Measurements from ENCODE around the gene MESD. TPM values are rescaled to one million over a fixed set of nuclear protein-coding genes. Genes with fewer than 3 reads are reported as not detected.

MESD gene
- total RNA-seq, 3 donors from 2014 or later (not counting 1 experiment from before 2014, with no cell fraction given) = 14.7 to 26.0 (median 24.5) TPM

DNA sequence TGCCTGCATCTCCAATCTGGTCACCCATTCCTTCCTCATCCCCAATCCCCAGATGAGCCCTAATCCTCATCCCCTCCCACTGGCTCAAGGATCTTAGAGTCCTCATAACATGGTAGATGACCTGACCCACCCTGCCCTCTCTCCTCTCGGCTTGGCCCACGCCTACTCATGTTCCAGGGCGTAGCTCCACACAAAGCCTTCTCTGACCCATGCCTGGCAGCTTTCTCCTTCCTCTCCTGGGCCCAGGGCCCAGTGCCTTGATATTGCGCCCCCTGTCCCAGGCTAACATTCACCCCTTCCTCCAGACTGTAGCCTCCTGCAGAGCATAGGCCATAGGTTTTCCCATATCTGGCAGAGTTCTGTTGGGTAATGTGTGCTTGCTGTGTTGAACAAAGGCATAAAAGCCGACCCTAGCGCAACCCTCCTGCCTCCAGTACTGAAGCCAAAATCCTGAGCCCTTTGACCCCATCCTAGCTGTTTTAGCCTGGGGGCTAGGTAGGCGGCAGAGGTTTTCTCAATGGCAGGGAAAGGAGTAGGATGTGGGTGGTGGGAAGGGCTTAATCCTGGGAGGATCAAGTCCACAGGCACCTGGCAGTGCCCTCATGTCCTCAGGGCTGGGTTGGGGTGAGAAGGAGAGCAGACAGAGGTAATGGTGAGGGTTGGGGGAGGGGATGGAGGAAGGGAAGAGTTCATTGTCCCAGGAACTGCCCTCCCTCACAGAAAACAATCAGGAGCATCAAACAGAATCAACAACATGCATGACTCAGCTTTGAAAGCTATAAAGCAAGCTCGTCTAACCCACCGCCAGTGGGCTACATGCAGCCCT is 35.5 kb downstream of the MESD start:
- WGBS (ENCODE audit: insufficient coverage) = 99% methylated on average over 9 of the region's 9 CpGs
- Mint-ChIP-seq H3K4me1 (peaks cover 12 to 29% of the 10 kb centered on the region in 2 donors), H3K27me3 (ENCODE audit: low read depth in 2 of 2) (no peaks in the 10 kb centered on the region), H3K9me3 (no peaks in the 10 kb centered on the region), H3K27ac (no peak overlapping the region), H3K36me3 (no peaks in the 10 kb centered on the region), H3K4me3 (no peak overlapping the region)
- intact Hi-C loops (cut with micrococcal nuclease) = no loop called here
- ATAC-seq = no peak
- no peak overlapping the region for H3K27ac ChIP-seq (ENCODE audit: low read length)
- TF ChIP-seq, protein P1, sequence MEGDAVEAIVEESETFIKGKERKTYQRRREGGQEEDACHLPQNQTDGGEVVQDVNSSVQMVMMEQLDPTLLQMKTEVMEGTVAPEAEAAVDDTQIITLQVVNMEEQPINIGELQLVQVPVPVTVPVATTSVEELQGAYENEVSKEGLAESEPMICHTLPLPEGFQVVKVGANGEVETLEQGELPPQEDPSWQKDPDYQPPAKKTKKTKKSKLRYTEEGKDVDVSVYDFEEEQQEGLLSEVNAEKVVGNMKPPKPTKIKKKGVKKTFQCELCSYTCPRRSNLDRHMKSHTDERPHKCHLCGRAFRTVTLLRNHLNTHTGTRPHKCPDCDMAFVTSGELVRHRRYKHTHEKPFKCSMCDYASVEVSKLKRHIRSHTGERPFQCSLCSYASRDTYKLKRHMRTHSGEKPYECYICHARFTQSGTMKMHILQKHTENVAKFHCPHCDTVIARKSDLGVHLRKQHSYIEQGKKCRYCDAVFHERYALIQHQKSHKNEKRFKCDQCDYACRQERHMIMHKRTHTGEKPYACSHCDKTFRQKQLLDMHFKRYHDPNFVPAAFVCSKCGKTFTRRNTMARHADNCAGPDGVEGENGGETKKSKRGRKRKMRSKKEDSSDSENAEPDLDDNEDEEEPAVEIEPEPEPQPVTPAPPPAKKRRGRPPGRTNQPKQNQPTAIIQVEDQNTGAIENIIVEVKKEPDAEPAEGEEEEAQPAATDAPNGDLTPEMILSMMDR (IDR thresholded peaks at IDR 0.05) = no peak
- H3K4me1 ChIP-seq (ENCODE audit: control insufficient read depth, insufficient read depth, low read length) = no peaks in the 10 kb centered on the region
- no peaks in the 10 kb centered on the region for H3K27me3 ChIP-seq (ENCODE audit: control insufficient read depth, insufficient read depth, low read length)
- no peak overlapping the region for H3K4me3 ChIP-seq (ENCODE audit: low read length)
- peaks cover 31% of the 10 kb centered on the region for H3K36me3 ChIP-seq (ENCODE audit: control insufficient read depth, insufficient read depth, low read length)
- no peak for DNase-seq
- no peaks in the 10 kb centered on the region for H3K9me3 ChIP-seq (ENCODE audit: control insufficient read depth, insufficient read depth, low read length)

DNA sequence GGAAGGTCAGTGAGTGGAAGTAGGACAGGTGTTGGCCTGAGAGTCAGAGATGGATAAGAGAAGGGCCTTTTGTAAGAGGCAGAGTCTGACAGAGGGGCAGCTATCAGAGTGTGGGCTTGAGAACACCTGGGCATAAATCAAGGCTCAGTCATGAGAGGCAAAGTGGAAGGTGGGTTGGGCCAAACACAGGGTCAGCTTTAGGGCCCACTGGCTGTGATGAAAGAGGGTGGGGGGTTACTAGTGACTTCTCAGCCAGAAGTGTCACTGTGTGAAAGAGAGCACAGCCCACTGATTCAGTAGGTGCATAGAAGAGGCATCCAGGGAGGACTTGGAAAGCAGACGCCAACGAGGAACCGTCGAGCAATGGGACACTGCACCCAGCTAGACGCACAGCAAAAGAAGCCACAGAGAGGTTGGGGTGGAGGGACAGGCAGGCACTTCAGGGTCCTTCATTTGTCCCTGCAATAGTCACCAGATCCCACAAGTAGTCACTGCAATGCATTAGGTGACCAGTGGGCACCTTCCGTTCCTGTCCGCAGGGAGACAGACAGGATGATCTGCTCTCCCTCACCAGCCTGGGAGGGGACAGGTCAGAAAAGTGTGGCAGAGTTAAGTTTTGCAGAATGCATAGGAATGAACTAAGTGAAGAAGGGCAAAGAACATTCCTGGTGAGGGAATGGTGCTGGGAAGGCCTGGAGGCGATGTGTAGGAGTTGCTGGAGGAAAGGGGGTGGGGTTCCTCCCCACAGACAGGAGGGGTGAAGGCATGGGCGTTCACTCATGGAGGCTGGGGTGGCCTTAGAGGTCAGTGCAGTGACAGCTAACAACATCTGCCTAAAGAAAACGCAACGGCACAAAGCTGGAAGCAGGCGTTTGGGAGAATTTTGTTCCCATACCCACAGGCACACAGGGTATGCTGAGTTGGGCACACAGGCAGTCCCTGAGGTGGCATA is 36.3 kb downstream of the MESD start:
- ATAC-seq (no peak), DNase-seq (no peak)
- H3K27me3 Mint-ChIP-seq (ENCODE audit: low read depth in 2 of 2) = no peaks in the 10 kb centered on the region
- TF ChIP-seq, protein P1 (IDR thresholded peaks at IDR 0.05) = no peak
- no peaks in the 10 kb centered on the region for H3K27me3 ChIP-seq (ENCODE audit: control insufficient read depth, insufficient read depth, low read length)
- WGBS (ENCODE audit: insufficient coverage) = 97% methylated on average over 12 of the region's 12 CpGs
- H3K27ac Mint-ChIP-seq = no peak overlapping the region
- H3K9me3 Mint-ChIP-seq = no peaks in the 10 kb centered on the region
- H3K9me3 ChIP-seq (ENCODE audit: control insufficient read depth, insufficient read depth, low read length) = no peaks in the 10 kb centered on the region
- no peak overlapping the region for H3K4me3 Mint-ChIP-seq
- H3K4me1 Mint-ChIP-seq = peaks cover 12 to 29% of the 10 kb centered on the region in 2 donors
- no peak overlapping the region for H3K4me3 ChIP-seq (ENCODE audit: low read length)
- intact Hi-C loops (cut with micrococcal nuclease) = no loop called here
- no peaks in the 10 kb centered on the region for H3K4me1 ChIP-seq (ENCODE audit: control insufficient read depth, insufficient read depth, low read length)
- no peaks in the 10 kb centered on the region for H3K36me3 Mint-ChIP-seq
- H3K27ac ChIP-seq (ENCODE audit: low read length) = no peak overlapping the region
- H3K36me3 ChIP-seq (ENCODE audit: control insufficient read depth, insufficient read depth, low read length) = peaks cover 37% of the 10 kb centered on the region

DNA sequence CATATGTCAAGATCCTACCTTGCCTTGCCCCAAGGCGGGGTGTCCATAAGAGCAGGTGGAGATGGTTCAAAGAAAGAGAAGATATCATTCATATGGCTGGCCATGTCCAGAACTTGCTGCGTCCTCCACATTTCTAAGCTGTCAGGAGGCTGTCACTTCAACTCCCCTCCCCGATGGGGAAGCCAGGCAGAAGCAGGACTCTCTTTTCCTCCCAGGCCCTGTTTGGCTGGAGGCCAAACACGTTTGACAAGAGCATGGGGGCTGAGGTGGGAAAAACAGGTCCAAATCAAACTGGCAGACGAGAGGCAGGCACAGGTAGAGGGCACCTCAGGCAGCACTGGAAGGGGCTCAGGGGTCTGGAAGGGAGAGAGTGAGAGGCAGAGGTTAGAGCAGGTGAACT is 37.7 kb downstream of the MESD start:
- peaks cover 6% of the 10 kb centered on the region for H3K36me3 Mint-ChIP-seq
- 81% methylated on average over 5 of the region's 5 CpGs for WGBS (ENCODE audit: insufficient coverage)
- peaks cover 50% of the 10 kb centered on the region for H3K36me3 ChIP-seq (ENCODE audit: control insufficient read depth, insufficient read depth, low read length)
- no peak overlapping the region for H3K27ac Mint-ChIP-seq
- H3K9me3 Mint-ChIP-seq = no peaks in the 10 kb centered on the region
- no peaks in the 10 kb centered on the region for H3K27me3 Mint-ChIP-seq (ENCODE audit: low read depth in 2 of 2)
- H3K4me3 Mint-ChIP-seq = no peak overlapping the region
- H3K4me1 ChIP-seq (ENCODE audit: control insufficient read depth, insufficient read depth, low read length) = no peaks in the 10 kb centered on the region
- H3K4me3 ChIP-seq (ENCODE audit: low read length) = no peak overlapping the region
- ATAC-seq = no peak
- H3K27ac ChIP-seq (ENCODE audit: low read length) = no peak overlapping the region
- no peak for DNase-seq
- H3K27me3 ChIP-seq (ENCODE audit: control insufficient read depth, insufficient read depth, low read length) = no peaks in the 10 kb centered on the region
- TF ChIP-seq, protein P1 (IDR thresholded peaks at IDR 0.05) = no peak
- H3K4me1 Mint-ChIP-seq = peaks cover 5 to 23% of the 10 kb centered on the region in 2 donors
- no peaks in the 10 kb centered on the region for H3K9me3 ChIP-seq (ENCODE audit: control insufficient read depth, insufficient read depth, low read length)
- intact Hi-C loops (cut with micrococcal nuclease) = no loop called here

All from natural killer cell (primary cell).